Inflammatory macrophage treated with lipopolysaccharide for 1 hour (primary cell): ENCODE measurements around the gene TOMM40.

Source experiments
- DNase-seq, 2 donors: peaks; one replicate each; pipeline ENCODE4 v3.0.0-alpha.2; 2020 to 2022

The TOMM40 gene

DNA sequence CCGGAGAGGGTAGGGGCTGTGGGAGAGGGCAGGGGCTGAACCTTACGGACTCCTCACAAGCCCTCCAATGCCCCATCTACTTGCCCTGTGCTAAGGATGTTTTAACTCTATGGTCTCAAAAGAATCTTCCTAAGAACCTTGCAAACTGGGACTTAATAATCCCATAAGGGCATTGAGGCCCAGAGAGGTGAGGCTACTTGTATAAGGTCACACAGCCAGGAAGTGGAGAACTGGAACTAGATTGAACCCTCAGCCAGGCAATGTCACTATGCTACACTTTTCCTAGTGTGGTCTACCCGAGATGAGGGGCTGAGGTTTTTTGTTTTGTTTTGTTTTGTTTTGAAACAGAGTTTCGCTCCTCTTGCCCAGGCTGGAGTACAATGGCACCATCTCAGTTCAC, 40.5 kb downstream of the TOMM40 start:
- DNase-seq = no peak

- peak; percentile 12 to 44 for DNase-seq
Measured at GRCh38 chr19:44939668-44940067, 48.6 kb downstream of the TOMM40 start.

DNA sequence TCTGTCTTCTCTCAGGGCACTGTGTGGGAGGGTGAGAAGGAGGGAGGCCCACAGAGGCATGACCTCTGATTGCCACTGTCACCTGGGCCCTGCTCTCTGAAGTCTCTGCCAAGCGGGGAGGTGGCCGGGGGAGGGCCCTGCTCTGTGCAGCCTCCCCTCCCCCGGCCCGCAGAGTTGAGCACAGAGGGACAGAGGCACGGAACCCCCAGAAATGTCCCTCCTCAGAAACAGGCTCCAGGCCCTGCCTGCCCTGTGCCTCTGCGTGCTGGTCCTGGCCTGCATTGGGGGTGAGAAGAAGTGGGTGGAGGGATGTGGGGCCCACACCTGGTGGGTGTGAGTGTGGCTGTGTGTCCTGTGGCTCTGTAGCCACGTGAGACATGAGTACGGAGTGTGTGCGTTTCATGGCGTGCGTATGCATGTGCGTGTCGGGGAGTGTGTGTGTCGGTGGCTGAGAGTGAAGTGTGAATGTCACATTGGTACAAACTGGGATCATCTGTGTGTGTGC, 51.1 kb downstream of the TOMM40 start, which contains the start of gene APOC4:
APOC4 (plus strand) TSS at position 171 of the 505 bp plus-strand sequence; CDS start at position 212, 41 bp downstream.
- no peak for DNase-seq

DNA sequence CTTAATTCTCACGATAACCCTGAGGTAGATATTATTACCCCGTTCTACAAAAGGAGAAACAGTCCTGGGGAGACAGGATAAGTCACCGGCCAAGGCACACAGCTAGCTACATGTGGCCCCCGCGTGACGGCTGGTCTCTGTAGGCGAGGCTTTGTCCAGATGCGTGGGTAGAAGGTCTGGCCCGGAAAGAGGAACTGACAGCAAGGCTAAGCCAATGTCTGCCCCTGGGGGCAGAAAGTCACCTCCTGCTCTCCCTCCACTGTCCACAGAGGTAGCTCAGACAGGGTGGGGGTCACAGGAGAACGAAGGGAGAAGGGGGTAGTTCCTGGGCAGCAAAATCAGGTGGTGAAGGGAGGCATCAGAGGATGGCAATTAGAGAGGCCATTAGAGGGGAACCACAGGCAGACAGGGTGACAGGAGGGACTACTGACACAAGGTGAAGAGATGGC, 52.8 kb downstream of the TOMM40 start:
- DNase-seq = peak; percentile 96 to 98

GRCh38 chr19:44947041-44947581, 56.1 kb downstream of the TOMM40 start:
- DNase-seq = no peak

DNA sequence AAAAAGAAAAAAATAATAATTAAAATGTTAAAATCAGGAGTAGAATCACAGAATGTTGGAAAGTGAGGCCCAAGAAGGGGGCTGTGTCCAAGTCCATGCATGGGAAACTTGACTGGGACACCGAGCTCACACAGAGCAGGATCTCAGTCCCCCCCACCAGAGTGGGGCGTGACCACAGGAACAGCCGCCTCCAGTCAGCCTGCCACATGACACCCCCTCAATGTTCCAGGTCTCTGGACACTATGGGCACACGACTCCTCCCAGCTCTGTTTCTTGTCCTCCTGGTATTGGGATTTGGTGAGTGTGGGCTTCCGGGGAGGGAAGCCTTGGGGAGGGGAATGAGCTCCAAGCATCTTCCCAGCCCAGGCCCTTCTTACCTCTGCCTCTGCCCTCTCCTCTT, 57.2 kb downstream of the TOMM40 start:
- DNase-seq = no peak

- DNase-seq = no peak
Measured at GRCh38 chr19:44948763-44949374, 57.8 kb downstream of the TOMM40 start.

DNA sequence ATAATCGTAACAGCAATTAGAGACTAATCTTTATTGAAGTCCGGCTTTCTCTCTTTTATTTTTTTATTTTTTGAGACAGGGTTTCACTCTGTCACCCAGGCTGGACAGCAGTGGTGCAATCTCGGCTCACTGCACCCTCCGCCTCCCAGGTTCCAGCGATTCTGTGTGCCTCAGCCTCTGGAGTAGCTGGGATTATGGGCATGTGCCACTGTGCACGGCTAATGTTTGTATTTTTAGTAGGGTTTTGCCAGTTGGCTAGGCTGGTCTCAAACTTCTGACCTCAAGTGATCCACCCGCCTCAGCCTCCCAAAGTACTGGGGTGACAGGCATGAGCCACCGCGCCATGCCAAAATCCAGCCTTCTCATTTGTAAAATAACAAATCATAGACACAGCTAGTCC, 58.5 kb downstream of the TOMM40 start:
- DNase-seq = no peak

- DNase-seq = peak; percentile 46 to 91
Measured at GRCh38 chr19:44951179-44952159, 60.4 kb downstream of the TOMM40 start.
